OCI-M2 (cell line): ENCODE measurements around the gene CMTM8.

ENCODE experiments used
- DNase-seq: peaks from one replicate; lab custom pipeline; 2025; ENCODE audit not compliant: unreplicated experiment; lab: John Stamatoyannopoulos, UW

CMTM8 gene

GRCh38 chr3:32405711-32406323 lies 167.3 kb downstream of the CMTM8 start:
- no peak for DNase-seq

DNA sequence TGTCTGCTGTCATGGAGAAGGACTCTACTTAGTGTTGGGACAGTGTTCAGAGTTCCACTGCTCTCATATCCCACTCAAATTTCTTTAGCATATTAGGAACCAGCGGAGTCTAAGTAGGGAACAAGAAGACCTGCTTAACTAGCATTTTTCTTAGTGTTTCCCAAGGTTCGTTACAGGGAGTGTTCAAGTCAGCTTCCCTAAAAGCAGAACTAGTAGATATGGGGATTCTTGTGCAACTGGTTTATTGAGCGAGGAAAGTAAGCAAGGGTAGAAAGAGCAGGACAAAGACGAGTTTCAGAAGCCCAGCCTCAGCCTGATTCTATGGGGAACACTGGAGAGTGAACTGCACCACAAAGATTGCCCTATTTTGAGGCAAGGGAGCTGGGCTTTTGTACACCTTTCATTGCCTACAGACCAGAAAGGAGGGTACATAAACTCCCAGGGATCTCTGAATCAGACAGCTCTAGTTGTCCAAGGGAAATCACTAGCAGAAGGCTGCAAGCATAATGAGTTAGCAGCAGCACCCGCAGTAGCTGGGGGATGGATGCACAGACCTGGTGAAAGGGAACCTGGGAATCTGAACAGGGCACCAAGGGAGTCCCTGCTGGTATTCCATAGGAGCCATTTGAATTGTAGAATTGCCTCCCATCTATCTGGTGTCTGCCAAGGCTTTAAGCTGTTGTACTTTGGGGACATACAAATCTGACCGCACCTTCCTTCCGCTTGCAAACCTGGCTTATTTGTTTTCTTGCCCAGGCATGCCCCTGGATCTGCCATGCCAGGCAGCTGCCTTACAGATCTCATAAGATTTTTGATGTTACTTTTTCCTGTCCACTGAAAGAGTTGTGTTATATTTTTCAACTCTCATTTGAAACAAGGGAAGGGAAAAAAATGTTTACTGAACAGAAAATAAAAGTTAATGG lies 168.3 kb downstream of the CMTM8 start:
- no peak for DNase-seq

- no peak for DNase-seq
These were observed 172.1 kb downstream of the CMTM8 start for GRCh38 chr3:32410367-32411246.

DNA sequence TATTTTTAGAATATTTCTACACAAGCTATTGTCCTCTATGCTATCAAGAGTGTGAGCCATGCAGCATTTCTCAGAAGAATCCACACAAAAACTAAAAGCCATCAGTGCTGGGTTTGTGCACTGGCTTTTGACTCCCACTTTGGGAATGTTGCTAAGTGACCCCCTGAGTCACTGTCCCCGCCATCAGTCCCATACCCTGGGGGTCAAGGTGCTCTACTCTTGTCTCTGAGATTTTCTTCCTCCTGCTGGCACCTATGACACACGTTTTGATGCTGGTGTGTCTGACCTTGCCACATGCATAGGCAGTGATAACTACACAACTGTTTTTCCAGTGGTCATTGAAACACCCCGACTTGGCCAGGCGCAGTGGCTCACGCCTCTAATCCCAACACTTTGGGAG lies 173.0 kb downstream of the CMTM8 start:
- no peak for DNase-seq

DNA sequence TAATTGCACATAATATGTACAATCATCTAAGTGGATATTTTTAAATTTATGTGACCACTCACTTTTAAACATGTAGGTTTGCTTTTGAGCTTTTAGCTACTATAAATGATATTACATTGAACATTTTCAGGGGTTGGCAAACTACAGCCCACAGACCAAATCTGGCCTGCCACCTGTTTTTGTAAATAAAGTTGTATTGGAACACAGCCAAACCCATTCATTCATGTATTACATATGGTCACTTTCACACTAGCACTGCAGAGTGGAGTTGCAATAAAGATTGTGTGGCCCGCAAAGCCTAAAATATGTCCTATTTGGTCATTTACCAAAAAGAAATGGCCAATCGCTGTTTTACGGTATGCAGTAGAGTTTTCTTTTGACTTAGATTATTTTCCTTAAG lies 174.4 kb downstream of the CMTM8 start:
- no peak for DNase-seq

- DNase-seq, result no peak
These were observed 175.5 kb downstream of the CMTM8 start for GRCh38 chr3:32413845-32414521.

- no peak for DNase-seq
These were observed 176.2 kb downstream of the CMTM8 start for GRCh38 chr3:32414522-32415202.

DNA sequence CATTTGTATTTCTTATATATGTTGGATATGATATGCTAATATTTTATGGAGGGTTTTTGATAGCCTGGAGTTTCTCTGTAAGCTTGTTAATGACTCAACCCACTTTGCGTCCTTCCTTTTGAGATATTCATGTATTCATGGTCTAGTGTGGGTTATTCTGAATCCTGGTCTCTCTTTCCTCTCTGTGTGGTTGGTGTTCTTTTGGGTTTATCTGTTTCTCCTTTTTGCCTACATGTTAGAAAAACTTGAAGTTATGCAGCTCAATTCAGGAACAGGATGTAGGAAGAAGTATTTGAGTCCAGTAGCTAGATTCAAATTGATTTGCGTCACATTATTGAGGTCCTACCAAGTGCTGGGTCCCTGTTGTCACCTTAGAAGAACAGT lies 181.3 kb downstream of the CMTM8 start:
- DNase-seq, result no peak
